Endothelial cell of umbilical vein (primary cell): Measurements from ENCODE around the gene CARMIL1.

ENCODE experiments used
- EZH2 ChIP-seq: IDR thresholded peaks from 2 replicates; pipeline ENCODE4 v1.6.1; 2012; ENCODE audit warnings: borderline replicate concordance, low read depth, mild to moderate bottlenecking, moderate library complexity, low read length, inconsistent platforms; ENCODE audit not compliant: severe bottlenecking
- MYC ChIP-seq: IDR thresholded peaks from one replicate; pipeline ENCODE4 v1.6.1; 2011; ENCODE audit warnings: mild to moderate bottlenecking, low read depth, low read length
- POLR2A ChIP-seq: IDR thresholded peaks from 2 replicates; pipeline ENCODE4 v1.6.1; 2012; ENCODE audit warnings: low read depth, mild to moderate bottlenecking, control low read depth, low read length
- POLR2AphosphoS5 ChIP-seq: IDR thresholded peaks from 2 replicates; pipeline ENCODE4 v1.6.1; 2012; ENCODE audit warnings: low read depth, mild to moderate bottlenecking, control low read depth, low read length, moderate library complexity; ENCODE audit not compliant: insufficient read depth
- TF ChIP-seq, protein P1 (sequence below), 2 donors: IDR thresholded peaks; 1 replicate in 1 of 2; 2 replicates in 1 of 2; pipeline ENCODE4 v1.5.1; 2011; ENCODE audit warnings: low read length in 2 of 2, mild to moderate bottlenecking in 2 of 2, moderate library complexity in 2 of 2, control low read depth in 1 of 2, inconsistent platforms in 1 of 2, low read depth in 1 of 2; ENCODE audit not compliant: insufficient read depth in 1 of 2; ENCODE audit errors: extremely low read depth in 1 of 2

DNA sequence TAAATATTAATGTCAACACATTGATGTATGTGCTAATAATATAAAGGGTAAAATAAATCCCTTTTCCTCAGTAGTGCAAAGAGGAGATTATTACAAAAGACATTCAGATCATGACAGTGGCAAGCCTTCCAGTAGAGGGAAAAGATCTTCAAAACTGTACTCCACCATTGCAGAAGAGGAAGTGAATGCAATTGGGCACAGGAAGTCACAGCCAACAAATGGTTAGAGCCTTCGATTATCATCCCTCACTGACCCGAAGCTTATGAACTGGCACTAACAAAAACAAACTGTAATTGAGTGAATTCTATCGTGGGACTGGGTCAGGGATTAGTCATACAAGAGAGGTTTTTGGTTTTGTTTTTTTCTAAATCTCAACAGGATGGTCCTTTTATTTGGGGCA is 333.5 kb downstream of the CARMIL1 start:
- TF ChIP-seq, protein P1, sequence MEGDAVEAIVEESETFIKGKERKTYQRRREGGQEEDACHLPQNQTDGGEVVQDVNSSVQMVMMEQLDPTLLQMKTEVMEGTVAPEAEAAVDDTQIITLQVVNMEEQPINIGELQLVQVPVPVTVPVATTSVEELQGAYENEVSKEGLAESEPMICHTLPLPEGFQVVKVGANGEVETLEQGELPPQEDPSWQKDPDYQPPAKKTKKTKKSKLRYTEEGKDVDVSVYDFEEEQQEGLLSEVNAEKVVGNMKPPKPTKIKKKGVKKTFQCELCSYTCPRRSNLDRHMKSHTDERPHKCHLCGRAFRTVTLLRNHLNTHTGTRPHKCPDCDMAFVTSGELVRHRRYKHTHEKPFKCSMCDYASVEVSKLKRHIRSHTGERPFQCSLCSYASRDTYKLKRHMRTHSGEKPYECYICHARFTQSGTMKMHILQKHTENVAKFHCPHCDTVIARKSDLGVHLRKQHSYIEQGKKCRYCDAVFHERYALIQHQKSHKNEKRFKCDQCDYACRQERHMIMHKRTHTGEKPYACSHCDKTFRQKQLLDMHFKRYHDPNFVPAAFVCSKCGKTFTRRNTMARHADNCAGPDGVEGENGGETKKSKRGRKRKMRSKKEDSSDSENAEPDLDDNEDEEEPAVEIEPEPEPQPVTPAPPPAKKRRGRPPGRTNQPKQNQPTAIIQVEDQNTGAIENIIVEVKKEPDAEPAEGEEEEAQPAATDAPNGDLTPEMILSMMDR (IDR thresholded peaks at IDR 0.05; ENCODE audit: extremely low read depth in 1 of 2, insufficient read depth in 1 of 2, low read depth in 1 of 2, low read length in 2 of 2): no peak
- no peak for TF ChIP-seq POLR2A
- no peak for TF ChIP-seq POLR2AphosphoS5
- TF ChIP-seq MYC: no peak
- no peak for TF ChIP-seq EZH2
